22Rv1 (cell line): ENCODE data around the gene SAE1.

Source experiments
- H3K27ac ChIP-seq: fragments of 450-650 bp; 2 replicates; pipeline ENCODE4 v1.5.1; 2017
- ZFX ChIP-seq: fragments of 450-650 bp; IDR thresholded peaks from 2 replicates; pipeline ENCODE4 v1.6.1; 2017; ENCODE audit warnings: antibody characterized with exemption, borderline replicate concordance
- TF ChIP-seq, protein P1 (sequence below): fragments of 450-650 bp; IDR thresholded peaks from 2 replicates; pipeline ENCODE4 v1.5.1; 2017; ENCODE audit warnings: mild to moderate bottlenecking

Gene SAE1

DNA sequence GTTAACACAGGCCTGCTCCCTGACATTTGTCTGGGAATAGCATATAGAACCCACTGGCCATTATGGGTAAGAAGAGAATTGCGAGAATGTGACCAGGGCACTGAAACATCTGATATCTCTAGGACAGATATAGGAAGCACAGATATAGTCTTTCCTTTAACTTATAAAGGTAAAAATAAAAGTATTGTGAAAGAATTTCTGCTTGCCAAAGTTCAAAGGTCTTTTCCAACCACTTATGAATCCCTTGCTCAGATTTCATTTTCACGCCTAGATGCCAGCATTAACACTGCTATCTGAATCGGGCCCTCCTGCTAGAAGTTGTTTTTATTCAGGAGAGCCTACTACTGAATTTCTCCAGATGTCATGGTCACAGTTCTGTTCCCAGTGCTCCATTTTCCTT lies 72.6 kb downstream of the SAE1 start:
- TF ChIP-seq ZFX = no peak
- TF ChIP-seq, protein P1, sequence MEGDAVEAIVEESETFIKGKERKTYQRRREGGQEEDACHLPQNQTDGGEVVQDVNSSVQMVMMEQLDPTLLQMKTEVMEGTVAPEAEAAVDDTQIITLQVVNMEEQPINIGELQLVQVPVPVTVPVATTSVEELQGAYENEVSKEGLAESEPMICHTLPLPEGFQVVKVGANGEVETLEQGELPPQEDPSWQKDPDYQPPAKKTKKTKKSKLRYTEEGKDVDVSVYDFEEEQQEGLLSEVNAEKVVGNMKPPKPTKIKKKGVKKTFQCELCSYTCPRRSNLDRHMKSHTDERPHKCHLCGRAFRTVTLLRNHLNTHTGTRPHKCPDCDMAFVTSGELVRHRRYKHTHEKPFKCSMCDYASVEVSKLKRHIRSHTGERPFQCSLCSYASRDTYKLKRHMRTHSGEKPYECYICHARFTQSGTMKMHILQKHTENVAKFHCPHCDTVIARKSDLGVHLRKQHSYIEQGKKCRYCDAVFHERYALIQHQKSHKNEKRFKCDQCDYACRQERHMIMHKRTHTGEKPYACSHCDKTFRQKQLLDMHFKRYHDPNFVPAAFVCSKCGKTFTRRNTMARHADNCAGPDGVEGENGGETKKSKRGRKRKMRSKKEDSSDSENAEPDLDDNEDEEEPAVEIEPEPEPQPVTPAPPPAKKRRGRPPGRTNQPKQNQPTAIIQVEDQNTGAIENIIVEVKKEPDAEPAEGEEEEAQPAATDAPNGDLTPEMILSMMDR = no peak
- peak overlapping the region; percentile 5; the same call in 1 of the 2 replicates for H3K27ac ChIP-seq

DNA sequence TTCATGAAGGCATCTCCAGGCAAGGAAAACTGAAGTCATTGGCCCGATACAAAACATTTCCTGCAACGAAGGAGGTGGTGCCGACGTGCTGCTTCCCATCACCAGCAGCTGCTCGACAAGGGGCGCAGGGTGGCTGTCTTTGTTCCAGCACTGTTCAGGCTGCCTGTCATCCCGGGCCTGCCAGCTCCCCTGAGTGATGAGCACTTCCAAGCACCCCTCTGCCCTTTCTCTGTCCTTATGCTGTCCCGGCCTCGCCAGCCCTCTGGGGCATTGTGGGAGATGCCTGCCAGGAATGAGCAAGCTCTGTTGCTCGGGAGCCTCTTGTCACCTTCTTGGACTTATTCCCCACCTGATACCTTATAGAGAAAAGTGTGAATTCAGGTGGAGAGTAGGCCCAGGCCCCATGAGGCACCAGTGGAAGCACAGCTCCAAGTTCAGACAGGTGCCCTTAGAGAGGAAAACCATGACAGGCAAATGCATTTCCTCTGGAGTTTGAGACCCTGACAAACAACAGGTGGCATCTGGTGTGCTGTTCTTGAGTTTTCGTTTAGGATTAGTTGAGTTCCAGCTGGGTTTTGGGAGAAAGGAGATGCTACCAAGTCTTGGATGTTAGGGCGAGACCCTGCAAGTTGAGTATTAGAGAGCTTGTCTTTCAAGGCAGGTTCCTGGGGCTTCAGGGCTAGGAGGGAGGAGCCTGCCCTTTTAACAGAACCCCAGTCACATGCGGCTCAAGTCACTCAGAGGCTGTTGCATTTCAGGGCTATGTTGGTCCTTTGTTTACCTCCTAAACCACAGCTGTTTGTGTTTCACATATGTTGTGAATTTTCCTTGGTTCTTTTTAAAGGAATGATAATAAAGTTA lies 78.9 kb downstream of the SAE1 start:
- no peak for TF ChIP-seq ZFX
- TF ChIP-seq, protein P1 = no peak
- H3K27ac ChIP-seq = peak overlapping the region; percentile 58

DNA sequence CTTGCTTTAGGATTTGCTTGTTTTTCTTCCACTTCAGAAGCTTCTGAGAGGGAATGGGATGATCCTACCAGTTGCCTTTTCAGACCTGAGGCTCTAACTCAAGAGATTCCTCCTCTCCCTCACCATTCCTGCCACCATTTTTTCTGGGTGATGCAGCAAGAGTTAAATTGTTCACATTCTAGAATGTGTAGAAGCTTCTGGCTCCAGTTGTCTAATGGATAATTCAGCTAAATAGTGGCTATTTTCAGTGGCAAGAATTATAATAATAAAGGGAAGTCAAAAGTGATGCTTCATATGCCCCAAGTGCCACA lies 79.5 kb downstream of the SAE1 start:
- peak overlapping the region; percentile 58 for H3K27ac ChIP-seq
- no peak for TF ChIP-seq ZFX
- TF ChIP-seq, protein P1 = no peak

DNA sequence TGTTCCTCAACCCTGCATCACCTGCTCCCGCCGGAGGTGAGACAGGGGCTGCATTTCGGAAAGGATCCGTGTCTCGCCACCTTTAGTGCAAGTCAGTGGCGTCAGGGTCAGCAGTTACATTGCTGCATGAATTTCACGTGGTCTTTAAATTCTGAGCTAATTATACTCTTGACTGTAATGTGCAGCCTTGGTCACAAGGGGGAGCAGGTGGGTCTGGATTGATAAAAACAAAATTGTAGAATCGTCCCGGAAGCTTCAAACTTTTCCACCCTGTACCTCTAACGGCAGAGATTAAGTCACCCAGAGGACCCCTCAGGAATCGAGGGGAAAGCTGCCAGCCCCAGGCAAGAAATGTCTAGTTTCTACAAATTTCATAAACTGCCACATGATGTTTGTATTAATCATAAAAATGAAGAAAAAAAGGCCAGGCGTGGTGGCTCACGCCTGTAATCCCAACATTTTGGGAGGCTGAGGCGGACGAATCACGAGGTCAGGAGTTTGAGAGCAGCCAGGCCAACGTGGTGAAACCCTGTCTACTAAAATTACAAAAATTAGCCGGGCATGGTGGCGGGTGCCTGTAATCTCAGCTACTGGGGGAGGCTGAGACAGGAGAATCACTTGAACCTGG lies 80.2 kb downstream of the SAE1 start:
- peak overlapping the region; percentile 58 for H3K27ac ChIP-seq
- no peak for TF ChIP-seq ZFX
- TF ChIP-seq, protein P1 = peak; percentile 89

DNA sequence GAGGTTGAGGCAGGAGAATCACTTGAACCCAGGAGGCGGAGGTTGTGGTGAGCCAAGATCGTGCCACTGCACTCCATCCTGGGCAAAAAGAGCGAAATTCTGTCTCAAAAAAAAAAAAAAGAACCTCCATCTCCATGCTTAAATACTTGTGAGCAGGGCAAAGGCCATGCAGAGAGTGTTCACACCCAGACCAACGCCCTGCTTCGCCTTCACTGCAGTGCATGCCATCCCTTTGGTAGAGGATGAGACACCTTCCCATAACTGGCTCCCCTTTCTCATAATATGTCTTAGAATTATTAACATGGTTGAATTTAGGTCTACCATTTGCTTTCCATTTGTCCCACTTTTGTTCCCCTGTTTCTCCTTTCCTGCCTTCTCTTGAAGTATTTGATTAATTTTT lies 84.9 kb downstream of the SAE1 start:
- TF ChIP-seq, protein P1 = no peak
- no peak overlapping the region for H3K27ac ChIP-seq

DNA sequence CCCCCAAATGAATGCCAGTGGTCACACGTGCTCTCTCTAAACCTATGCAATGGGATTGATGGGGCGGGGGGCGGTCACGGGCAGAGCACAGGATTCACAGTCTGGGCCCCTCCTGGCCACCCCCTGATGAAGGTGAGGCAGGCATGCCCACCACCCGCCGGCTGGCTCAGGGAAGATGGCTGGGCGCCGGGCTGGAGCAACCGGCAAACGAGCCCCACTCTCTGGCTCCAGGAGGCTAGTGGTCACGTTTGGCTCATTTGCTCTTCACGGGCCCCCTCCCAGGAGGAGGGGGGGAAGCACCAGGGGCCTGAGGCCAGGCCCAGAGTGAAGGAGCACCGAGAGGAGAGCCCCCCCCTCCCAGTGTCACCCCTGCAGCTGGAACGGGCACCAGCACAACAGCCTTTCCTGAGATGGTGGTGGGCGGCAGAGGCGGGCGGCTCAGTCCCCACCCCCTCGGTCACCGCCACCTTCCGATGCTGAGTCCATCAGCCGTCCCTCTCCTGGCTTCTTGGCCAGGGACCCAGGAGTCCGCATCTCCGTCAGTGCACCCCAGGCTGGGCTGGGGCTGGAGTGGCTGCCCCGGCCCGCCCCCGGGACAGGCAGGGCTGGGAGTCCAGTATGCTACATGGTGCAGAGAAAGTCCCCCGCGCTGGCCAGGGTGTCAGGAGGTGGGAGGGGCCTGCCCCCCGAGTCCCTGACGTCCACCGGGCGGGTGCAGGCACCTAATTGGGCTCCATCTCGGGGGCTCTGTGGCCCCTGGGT lies 90.6 kb downstream of the SAE1 start:
- no peak overlapping the region for H3K27ac ChIP-seq
- TF ChIP-seq, protein P1 = no peak
- TF ChIP-seq ZFX = no peak

DNA sequence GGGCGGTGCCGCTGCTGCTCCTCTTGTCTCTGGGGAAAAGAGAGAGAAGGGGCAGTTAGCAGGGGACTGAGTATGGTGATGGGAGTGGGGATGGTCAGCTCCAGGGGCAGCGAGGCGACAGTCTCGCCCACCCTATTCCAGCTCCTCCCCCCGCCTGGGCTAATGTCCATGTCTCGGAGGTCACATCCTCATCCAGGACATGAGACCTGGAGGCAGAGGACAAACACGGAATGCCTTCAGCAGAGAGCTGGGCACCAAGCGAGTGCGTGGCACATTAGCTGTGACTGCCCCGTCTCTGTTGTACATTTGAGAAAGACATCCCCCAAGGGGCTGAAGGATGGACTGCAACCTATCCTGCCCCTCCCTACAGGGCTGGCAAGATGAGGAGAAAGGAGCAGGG lies 91.3 kb downstream of the SAE1 start:
- TF ChIP-seq, protein P1 = no peak
- no peak for TF ChIP-seq ZFX
- H3K27ac ChIP-seq = no peak overlapping the region
